H1 (cell line): ENCODE measurements around the gene NEU2.

Experiments used
- EZH2 ChIP-seq: fragments of 200-600 bp; sonication (generic); IDR thresholded peaks from 2 replicates; pipeline ENCODE4 v1.7.1; 2012; ENCODE audit warnings: low read depth, mild to moderate bottlenecking, moderate library complexity, low read length, inconsistent platforms; ENCODE audit not compliant: severe bottlenecking
- POLR2A ChIP-seq, 2 experiments: IDR thresholded peaks; 1 replicate in 1 of 2; 2 replicates in 1 of 2; pipeline ENCODE4 v1.6.1; 2011; ENCODE audit warnings: low read depth in 2 of 2, low read length in 2 of 2, mild to moderate bottlenecking in 2 of 2; ENCODE audit errors: control extremely low read depth in 1 of 2

DNA sequence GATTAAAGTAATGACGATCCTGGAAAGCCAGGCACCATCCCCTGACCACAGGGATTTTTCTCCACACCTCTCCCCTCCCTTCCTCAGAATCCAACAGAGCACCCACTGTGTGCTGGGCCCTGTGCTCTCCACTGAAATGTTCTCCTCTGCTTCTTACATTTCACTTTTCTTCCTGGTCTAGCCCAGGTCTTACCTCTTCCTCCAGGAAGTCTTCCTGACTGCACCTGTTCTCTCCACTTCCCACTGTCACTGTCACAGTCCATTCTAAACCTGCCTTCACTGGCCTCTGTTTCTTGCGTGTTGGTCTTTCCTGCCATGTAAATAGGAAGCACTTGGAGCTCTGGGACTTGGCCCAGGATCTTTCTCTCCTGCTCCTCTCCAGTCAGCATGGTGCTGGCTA, 12.0 kb upstream of the NEU2 start:
- no peak for TF ChIP-seq EZH2
- no peak for TF ChIP-seq POLR2A (IDR thresholded peaks at IDR 0.05; ENCODE audit: control extremely low read depth in 1 of 2, low read depth in 2 of 2, low read length in 2 of 2)
